GM11168 (cell line): Measurements from ENCODE around the gene MRPL53.
"Not testable (repeated sequence)": the region's sequence is repeated elsewhere in the genome, so short reads cannot be mapped to it uniquely, and the experiment has no call there.

Experiments used
- in situ Hi-C: fragments of 300-500 bp; cut with MboI; formaldehyde crosslinking; loops from one replicate; pipeline ENCODE4 v1.12.0; 2022; ENCODE audit warnings: low sequenced_read_pairs; ENCODE audit not compliant: unreplicated experiment

The MRPL53 gene

DNA sequence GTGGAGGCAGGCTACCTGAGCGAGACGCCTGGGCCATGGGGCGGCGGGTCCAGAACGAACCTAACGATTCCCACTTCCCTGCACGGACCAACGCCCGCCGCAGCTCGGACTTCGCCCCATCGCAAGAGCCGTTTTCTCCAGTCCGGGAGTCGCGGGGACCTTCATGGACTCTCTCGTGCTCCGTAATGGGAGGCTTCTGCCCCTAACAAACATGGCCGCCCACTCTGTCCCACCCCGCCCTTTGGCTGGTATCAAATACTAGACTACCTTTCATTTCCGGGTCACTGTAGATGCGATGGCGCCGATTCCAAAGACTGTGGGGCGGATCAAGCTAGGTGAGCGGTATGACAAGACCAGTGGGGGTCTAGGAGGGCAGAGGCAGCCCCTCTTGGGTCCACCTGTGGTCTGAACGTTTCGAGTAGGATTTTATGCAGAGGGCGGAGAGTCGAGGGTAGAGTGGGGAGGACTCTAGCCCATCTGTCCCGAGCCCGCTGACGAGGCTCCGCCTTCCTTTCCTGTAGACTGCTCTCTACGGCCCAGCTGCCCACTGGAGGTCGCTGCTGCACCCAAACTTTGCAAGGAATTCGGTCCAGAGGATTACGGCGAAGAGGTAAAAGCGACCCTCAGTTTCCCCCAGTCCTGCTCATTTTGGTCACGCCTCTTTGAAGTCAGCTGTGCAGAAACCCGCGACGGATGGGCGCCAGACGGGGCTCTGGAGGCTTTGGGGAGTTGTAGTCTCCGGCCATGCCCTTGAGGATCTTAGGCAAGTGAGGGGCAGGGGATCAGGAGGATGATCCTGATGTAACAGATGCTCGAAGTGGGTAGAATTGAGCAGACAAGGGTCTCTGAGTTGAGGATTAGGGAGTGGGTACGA lies 10.6 kb upstream of the MRPL53 start, which contains the start of the genes CCDC142 and TTC31:
Gene CCDC142, minus strand, starts transcription at position 198 of the 874 bp plus-strand sequence. Its CDS starts 161 bp downstream, at position 37.
Gene TTC31, plus strand, starts transcription at position 281 of the 874 bp plus-strand sequence. Its CDS starts 15 bp downstream, at position 296.
- in situ Hi-C loops = loop anchor here (5.0 kb wide), 1 partner anchor 94 kb away; no protein-coding TSS in a partner anchor

DNA sequence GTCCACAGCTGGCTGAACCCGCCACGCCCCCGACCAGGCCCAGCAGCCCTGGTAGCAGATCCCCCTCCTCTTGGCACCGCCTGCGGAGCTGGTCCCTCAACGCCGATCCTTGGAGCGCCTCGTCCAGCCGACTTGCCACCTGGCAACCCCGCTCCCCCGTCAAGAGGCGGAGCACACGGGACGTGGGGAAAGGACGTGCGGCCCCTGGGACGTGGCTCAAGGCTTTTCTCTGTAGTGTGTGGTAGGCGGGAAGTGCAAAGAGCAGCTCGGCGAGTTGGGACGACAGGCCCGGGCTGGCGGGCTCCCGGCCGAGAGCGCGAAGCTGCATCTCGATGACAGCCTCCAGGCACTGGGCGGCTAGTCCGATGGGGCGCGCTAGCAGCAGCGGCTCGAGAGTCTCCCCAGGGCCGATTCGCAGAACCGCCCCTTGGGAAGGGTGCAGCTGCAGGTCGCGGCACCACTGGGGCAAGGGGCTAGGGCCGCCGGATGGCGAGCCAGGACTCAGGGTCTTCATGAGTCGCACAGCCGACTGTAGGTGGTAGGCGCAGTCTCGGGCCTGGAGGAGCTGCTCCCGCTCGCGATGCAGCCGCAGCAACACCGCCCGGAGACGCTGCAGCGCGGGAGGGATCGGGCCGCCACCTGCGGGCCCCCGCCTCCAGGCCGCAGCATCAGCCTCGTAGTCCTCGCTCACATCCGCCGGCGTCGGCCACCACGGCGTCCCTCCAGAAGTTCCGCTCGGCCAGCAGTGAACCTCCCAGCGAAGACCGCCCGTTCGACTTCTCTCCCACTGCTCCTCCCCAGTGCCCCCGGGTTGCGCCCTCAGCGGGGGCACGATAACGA lies 9.7 kb upstream of the MRPL53 start:
- in situ Hi-C loops = loop anchor here (5.0 kb wide), 1 partner anchor 95 kb away; no protein-coding TSS in a partner anchor

- in situ Hi-C loops = loop anchor here (5.0 kb wide), 1 partner anchor 96 kb away; no protein-coding TSS in a partner anchor
Measured at GRCh38 chr2:74481431-74481830, 9.0 kb upstream of the MRPL53 start.

DNA sequence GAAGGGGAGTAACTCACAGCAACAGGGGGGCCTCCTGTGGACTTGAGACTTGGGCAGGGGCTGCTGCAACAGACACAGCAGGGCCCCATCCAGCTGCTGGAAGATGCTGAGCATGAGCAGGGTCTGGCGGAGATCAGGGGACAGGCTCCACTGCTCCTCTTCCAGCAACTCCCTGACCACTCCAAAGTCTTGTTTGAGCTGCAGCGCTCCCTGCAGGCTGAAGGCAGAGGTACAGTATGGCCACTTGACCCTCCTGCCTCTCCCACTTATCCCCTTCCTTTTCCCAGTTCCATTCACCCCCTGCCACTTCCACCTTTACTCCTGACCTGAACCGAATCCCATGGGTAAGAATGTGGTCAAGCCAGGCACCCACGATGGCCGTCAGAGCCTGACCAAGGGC lies 2.4 kb upstream of the MRPL53 start:
- in situ Hi-C loops = no loop called here

GRCh38 chr2:74474481-74474880 lies 2.0 kb upstream of the MRPL53 start:
- in situ Hi-C loops = no loop called here

GRCh38 chr2:74472945-74473258 lies 422 bp upstream of the MRPL53 start:
- in situ Hi-C loops = no loop called here

GRCh38 chr2:74471332-74472065 lies 981 bp downstream of the MRPL53 start:
- in situ Hi-C loops = no loop called here

DNA sequence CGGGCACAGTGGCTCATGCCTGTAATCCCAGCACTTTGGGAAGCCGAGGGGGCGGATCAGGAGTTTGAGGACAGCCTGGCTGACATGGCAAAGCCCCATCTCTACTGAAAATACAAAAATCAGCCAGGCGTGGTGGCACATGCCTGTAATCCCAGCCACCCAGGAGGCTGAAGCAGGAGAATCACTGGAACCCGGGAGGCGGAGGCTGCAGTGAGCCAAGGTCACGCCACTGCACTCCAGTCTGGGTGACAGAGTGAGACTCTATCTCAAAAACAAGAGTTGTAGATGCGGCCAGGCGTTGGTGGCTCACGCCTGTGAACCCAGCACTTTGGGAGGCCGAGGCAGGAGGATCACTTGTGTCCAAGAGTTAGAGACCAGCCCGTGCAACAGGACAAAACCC lies 1.7 kb downstream of the MRPL53 start:
- in situ Hi-C loops = not testable (repeated sequence)

DNA sequence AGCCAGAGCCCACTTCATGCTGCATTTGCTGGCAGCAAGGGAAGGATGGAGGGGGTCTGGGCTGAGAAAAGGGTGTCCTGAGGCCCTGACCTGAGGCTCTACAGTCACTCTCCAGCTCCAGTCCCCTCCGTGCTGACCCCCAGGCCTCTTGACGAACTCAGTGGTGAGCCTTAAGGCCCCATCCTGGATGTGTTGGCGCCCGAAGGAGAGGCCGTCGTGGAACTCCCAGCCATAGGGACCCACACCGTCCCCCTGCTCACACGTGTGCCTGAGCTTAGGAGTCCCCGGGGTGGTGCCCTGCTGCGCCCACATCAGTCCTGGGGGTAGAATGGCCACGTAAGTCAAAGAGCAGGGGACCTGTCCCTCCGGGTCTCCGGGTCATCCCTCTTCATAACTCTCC lies 8.1 kb downstream of the MRPL53 start:
- in situ Hi-C loops = no loop called here

- in situ Hi-C loops = no loop called here
Measured at GRCh38 chr2:74462786-74463105, 9.7 kb downstream of the MRPL53 start.

GRCh38 chr2:74462054-74462785 lies 10.3 kb downstream of the MRPL53 start:
- in situ Hi-C loops = no loop called here

DNA sequence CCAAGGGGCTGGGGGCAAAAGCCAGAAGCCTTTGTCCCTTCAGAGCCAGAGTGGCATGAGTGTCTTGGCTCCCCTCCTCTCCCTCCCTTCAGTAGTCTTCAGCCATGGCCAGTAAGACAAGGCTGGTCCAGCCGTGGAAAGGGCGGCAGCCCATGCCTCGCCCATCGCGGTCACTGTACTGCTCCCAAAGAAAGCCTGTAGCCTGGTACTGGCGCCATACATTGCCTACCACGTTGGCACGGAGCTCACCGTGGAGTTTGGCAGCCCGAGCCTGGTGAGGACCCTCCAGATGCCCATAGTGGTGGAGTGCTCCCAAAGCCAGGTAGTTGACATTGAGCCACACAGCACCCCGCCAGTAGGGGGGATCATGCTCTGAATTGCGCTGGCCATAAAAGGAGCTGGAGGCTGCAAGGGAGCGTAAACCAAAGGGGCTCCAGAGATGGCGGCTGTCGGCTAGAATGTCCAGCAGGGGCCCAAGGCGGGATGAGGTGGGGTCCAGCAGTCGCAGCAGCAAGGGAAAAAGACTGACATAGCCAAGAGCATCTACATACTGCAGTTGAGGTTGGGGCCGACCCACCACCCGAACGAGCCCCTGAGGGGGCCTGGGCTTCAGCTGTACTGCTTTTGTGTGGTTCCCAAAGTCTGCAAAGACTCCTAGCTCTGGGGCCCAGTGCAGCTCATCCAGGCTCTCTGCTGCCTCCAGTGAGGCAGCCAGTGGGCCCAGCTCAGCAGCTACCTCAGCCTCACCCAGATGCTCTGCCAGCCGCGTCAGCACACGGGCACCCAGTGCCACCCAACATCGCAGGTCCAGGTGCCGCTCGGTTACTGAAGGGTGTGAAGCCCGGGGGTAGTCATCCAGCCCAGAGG lies 11.1 kb downstream of the MRPL53 start:
- in situ Hi-C loops = no loop called here

GRCh38 chr2:74460187-74460586 lies 12.3 kb downstream of the MRPL53 start:
- in situ Hi-C loops = not testable (repeated sequence)

DNA sequence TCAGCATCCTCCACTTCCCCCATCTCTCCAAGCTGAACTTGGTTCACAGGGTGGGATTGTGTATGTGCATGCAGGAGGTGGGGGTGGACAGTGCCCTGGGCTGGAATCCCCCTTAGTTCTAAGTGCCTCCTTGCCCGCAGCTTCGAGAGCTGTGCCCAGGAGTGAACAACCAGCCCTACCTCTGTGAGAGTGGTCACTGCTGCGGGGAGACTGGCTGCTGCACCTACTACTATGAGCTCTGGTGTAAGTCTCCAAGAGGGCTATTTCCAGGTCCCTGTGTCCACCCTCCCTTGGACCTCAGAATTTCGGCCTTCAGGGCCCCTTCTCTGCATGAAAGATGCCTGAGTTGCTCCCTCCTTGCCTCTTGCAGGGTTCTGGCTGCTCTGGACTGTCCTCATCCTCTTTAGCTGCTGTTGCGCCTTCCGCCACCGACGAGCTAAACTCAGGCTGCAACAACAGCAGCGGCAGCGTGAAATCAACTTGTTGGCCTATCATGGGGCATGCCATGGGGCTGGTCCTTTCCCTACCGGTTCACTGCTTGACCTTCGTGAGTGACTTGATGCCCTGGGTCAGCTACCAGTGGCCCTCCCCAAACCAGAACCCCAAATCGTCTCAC lies 12.9 kb downstream of the MRPL53 start:
- in situ Hi-C loops = not testable (repeated sequence)

DNA sequence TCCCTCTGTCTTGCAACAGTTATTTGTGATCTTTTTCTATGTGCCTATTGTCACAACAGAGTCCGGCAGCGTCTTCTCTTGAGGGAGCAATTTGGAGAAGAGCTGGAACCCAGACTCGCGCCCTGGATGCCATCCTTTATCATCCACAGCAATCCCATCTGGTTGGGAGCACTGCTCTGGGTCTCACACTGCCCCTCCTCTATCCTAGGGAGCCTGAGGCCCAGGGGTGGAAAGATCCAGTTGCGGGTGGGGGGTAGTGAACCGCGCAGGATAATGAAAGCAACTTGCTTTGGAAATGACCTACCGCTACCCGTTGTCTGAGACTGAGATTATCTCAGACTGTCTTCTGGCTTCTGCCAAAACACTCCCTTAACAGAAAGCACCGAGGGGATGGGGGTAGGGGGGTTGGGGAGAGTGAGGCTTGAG lies 13.5 kb downstream of the MRPL53 start:
- in situ Hi-C loops = no loop called here

GRCh38 chr2:74458132-74458937 lies 14.1 kb downstream of the MRPL53 start, which contains the start of gene WBP1:
WBP1 (plus strand) TSS chr2:74458438; CDS start chr2:74458603, 165 bp downstream.
- in situ Hi-C loops = no loop called here

GRCh38 chr2:74457549-74458131 lies 14.8 kb downstream of the MRPL53 start:
- in situ Hi-C loops = no loop called here
